Brain microvascular endothelial cell (primary cell): Measurements from ENCODE around the gene RPRD1B.

Experiments
- DNase-seq: peaks from one replicate; pipeline ENCODE4 v3.0.0-alpha.2; 2020
- H3K27ac ChIP-seq: fragments of 250-450 bp; sonication (Bioruptor Pico); 2 replicates; pipeline ENCODE4 v1.5.1; 2020; ENCODE audit warnings: mild to moderate bottlenecking, moderate library complexity
- H3K27me3 ChIP-seq: fragments of 250-450 bp; sonication (Bioruptor Pico); replicated peaks from 2 replicates; pipeline ENCODE4 v1.5.1; 2020; ENCODE audit warnings: mild to moderate bottlenecking
- H3K36me3 ChIP-seq: fragments of 250-450 bp; sonication (Bioruptor Pico); replicated peaks from 2 replicates; pipeline ENCODE4 v1.5.1; 2020; ENCODE audit warnings: mild to moderate bottlenecking
- H3K4me3 ChIP-seq: 2 replicates; pipeline ENCODE4 v1.5.1; 2011; ENCODE audit warnings: low read depth, mild to moderate bottlenecking, control low read depth, low read length, moderate library complexity
- CTCF ChIP-seq: IDR thresholded peaks from 2 replicates; pipeline ENCODE4 v1.5.1; 2011; ENCODE audit warnings: low read depth, mild to moderate bottlenecking, moderate library complexity, low read length, control low read depth, inconsistent platforms; ENCODE audit errors: missing control alignments
- in situ Hi-C: cut with HindIII; loops from 2 replicates; pipeline ENCODE4 v1.10.0; 2017; ENCODE audit warnings: low sequenced_read_pairs, low pct_ligation_motif_present

RPRD1B gene

GRCh38 chr20:38062890-38063289, 29.3 kb downstream of the RPRD1B start:
- peaks cover 45% of the 10 kb centered on the region for H3K36me3 ChIP-seq
- H3K27ac ChIP-seq = no peak overlapping the region
- H3K4me3 ChIP-seq = no peak overlapping the region
- H3K27me3 ChIP-seq = no peaks in the 10 kb centered on the region
- no peak for TF ChIP-seq CTCF
- no peak for DNase-seq
- in situ Hi-C loops = no loop called here

- in situ Hi-C loops = no loop called here
- Histone ChIP-seq H3K27ac (no peak overlapping the region), H3K36me3 (peaks cover 38% of the 10 kb centered on the region), H3K4me3 (no peak overlapping the region), H3K27me3 (no peaks in the 10 kb centered on the region)
- DNase-seq = no peak
- no peak for TF ChIP-seq CTCF
Measured at GRCh38 chr20:38063911-38064530, 30.5 kb downstream of the RPRD1B start.

- TF ChIP-seq CTCF = no peak
- Histone ChIP-seq H3K4me3 (no peak overlapping the region), H3K27ac (no peak overlapping the region), H3K27me3 (no peaks in the 10 kb centered on the region), H3K36me3 (peaks cover 47% of the 10 kb centered on the region)
- in situ Hi-C loops = no loop called here
- no peak for DNase-seq
Measured at GRCh38 chr20:38065764-38066375, 32.3 kb downstream of the RPRD1B start.

GRCh38 chr20:38066969-38067716, 33.6 kb downstream of the RPRD1B start:
- DNase-seq = no peak
- no peak for TF ChIP-seq CTCF
- Histone ChIP-seq H3K4me3 (no peak overlapping the region), H3K27me3 (no peaks in the 10 kb centered on the region), H3K27ac (no peak overlapping the region), H3K36me3 (peaks cover 54% of the 10 kb centered on the region)
- in situ Hi-C loops = no loop called here

GRCh38 chr20:38067717-38068365, 34.3 kb downstream of the RPRD1B start:
- H3K36me3 ChIP-seq = peaks cover 58% of the 10 kb centered on the region
- in situ Hi-C loops = no loop called here
- no peak overlapping the region for H3K4me3 ChIP-seq
- no peaks in the 10 kb centered on the region for H3K27me3 ChIP-seq
- TF ChIP-seq CTCF = no peak
- H3K27ac ChIP-seq = no peak overlapping the region
- DNase-seq = no peak
